GM18867 (cell line): ENCODE data around the gene ZNF883.

ENCODE experiments used
- ATAC-seq: cut with Tn5 transposase; IDR thresholded peaks from one replicate; pipeline ENCODE4 v1.9.1; 2021; ENCODE audit warnings: mild to moderate bottlenecking, moderate library complexity; ENCODE audit not compliant: unreplicated experiment

The ZNF883 gene

DNA sequence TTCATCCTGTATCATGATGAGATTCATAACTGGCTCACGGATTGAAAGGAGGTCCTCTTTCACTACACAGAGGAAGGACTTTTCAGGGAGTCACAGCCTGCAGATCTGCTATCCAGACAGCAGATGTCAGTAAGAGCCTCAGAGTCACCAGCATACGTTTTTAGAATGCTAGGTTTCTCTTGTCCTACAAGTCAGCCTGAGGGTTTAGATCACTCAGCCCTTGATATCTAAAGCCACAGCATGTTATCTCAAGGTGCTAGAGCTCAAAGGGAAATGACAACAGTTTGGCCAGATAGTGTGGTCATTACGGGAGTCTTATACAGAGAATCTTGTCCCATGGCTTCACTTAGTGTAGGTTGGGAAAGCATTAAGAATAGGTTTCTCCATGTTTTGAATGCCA is 90.4 kb downstream of the ZNF883 start:
- ATAC-seq = peak; percentile 57

GRCh38 chr9:112917987-112918362 is 94.0 kb downstream of the ZNF883 start:
- ATAC-seq = no peak

GRCh38 chr9:112917047-112917986 is 94.7 kb downstream of the ZNF883 start:
- ATAC-seq = no peak

DNA sequence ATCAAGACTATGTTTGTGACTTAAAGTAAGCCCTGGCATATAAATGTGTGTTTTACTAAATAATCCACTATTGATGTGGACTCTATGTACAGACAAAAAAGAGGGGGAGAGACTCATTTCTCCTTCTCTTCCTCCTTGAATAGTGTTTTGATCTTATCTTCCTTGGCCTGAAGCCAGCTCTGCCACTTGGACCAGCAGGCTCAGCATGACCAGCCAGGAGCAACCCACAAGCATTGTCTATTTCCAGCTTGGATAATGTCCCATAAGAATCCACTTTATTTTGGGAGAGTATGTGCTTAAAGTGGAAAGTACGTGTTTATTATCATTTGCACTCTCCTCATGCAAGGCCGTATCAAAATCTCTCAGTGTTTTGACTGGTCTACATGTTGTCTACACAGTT is 97.5 kb downstream of the ZNF883 start:
- ATAC-seq = no peak

- ATAC-seq = no peak
Measured at GRCh38 chr9:112913326-112913725, 98.7 kb downstream of the ZNF883 start.

DNA sequence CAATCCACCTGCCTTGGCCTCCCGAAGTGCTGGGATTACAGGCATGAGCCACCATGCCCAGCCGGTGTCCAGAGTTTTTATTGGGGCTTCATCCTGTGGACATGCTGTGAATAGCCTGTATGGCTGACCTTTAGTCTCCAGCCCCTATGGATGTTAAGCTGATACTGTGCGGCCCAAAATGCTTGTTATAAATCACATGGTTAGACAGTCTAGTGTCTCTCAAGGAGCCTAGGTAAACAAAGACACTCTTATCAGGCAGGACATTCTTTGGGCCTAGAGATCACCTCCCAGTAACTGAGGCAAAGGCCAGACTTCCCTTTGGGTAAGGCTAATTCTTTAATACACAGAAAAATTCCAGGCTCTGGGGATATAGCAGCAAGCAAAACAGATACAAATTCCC is 99.4 kb downstream of the ZNF883 start:
- ATAC-seq = no peak

- no peak for ATAC-seq
Measured at GRCh38 chr9:112911736-112912135, 100.3 kb downstream of the ZNF883 start.
